Measurements from ENCODE around the gene ACADM.

DNA sequence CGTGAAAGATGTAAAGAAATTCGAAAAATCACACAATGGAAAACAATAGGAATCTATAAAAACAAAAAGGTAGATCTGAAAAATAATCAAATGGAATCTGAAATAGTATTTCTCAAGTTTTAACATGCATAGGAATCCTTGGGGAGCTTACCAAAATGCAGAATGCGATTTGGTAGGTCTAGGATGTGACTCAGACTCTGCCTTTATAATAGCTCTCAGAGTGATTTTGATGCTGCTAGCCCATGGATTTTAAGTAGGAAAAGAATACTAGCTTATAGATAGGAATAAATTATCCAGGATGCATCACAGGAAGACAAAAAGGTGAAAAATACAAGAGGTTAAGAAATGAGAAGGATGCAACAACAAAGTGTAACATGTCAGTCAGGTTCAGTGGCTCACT, 47.5 kb downstream of the ACADM start:
- TF ChIP-seq, protein P1, sequence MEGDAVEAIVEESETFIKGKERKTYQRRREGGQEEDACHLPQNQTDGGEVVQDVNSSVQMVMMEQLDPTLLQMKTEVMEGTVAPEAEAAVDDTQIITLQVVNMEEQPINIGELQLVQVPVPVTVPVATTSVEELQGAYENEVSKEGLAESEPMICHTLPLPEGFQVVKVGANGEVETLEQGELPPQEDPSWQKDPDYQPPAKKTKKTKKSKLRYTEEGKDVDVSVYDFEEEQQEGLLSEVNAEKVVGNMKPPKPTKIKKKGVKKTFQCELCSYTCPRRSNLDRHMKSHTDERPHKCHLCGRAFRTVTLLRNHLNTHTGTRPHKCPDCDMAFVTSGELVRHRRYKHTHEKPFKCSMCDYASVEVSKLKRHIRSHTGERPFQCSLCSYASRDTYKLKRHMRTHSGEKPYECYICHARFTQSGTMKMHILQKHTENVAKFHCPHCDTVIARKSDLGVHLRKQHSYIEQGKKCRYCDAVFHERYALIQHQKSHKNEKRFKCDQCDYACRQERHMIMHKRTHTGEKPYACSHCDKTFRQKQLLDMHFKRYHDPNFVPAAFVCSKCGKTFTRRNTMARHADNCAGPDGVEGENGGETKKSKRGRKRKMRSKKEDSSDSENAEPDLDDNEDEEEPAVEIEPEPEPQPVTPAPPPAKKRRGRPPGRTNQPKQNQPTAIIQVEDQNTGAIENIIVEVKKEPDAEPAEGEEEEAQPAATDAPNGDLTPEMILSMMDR (IDR thresholded peaks at IDR 0.05): no peak
- no peak for TF ChIP-seq ZFX (IDR thresholded peaks at IDR 0.05; ENCODE audit: borderline replicate concordance)
